Mononuclear cell (primary cell): ENCODE measurements around the gene PTAFR. TPM values are rescaled to one million over a fixed set of nuclear protein-coding genes. Genes with fewer than 3 reads are reported as not detected.

Experiments
- H3K27me3 ChIP-seq: 2 replicates; pipeline ENCODE4 v1.6.0; 2011; ENCODE audit warnings: low read length, control low read depth; ENCODE audit not compliant: insufficient read depth
- H3K4me1 ChIP-seq: 2 replicates; pipeline ENCODE4 v1.5.1; 2011; ENCODE audit warnings: mild to moderate bottlenecking, low read length, control low read depth; ENCODE audit not compliant: insufficient read depth
- H3K4me3 ChIP-seq: 2 replicates; pipeline ENCODE4 v1.5.1; 2011; ENCODE audit warnings: mild to moderate bottlenecking, low read length, moderate library complexity
- H3K9me3 ChIP-seq: 2 replicates; pipeline ENCODE4 v1.5.1; 2011; ENCODE audit warnings: low read depth, mild to moderate bottlenecking, control low read depth, low read length
- total RNA-seq: library from RNA; depleted of rRNA; stranded (reverse); fragments of >200 nt; gene quantifications from one replicate; pipeline ENCODE4 v1.2.3, GENCODE V29; 2012

Gene PTAFR
- total RNA-seq, 1 donor = 16.3 TPM

- Histone ChIP-seq H3K4me1 (peaks cover 80% of the 10 kb centered on the region), H3K27me3 (no peaks in the 10 kb centered on the region), H3K4me3 (no peak overlapping the region), H3K9me3 (no peaks in the 10 kb centered on the region)
These were observed 15.7 kb downstream of the PTAFR start for GRCh38 chr1:28160782-28161266.

- H3K4me1 ChIP-seq = peaks cover 90% of the 10 kb centered on the region
- H3K9me3 ChIP-seq = no peaks in the 10 kb centered on the region
- H3K27me3 ChIP-seq = no peaks in the 10 kb centered on the region
- H3K4me3 ChIP-seq = no peak overlapping the region
These were observed 16.8 kb downstream of the PTAFR start for GRCh38 chr1:28159680-28160079.

DNA sequence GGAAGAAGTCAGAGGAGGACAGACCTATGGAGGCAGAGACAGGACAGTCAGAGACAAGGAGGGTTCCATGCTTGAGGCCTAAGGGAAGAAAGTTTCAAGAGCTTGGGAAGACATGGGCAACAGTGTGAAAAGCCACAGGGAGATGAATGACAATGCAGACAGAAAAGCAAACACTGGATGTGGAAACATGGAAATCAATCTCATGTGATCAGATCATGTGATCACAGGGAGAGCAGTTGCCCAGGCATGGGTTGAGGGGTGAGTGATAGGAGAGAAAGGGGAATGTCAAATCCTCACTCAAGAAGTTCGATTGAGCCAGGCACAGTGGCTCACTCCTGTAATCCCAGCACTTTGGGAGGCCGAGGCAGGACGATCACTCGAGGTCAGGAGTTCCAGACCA is 17.2 kb downstream of the PTAFR start:
- no peaks in the 10 kb centered on the region for H3K9me3 ChIP-seq
- H3K27me3 ChIP-seq = no peaks in the 10 kb centered on the region
- H3K4me3 ChIP-seq = no peak overlapping the region
- H3K4me1 ChIP-seq = peaks cover 90% of the 10 kb centered on the region

- Histone ChIP-seq H3K4me3 (no peak overlapping the region), H3K9me3 (no peaks in the 10 kb centered on the region), H3K27me3 (no peaks in the 10 kb centered on the region), H3K4me1 (peaks cover 98% of the 10 kb centered on the region)
These were observed 18.6 kb downstream of the PTAFR start for GRCh38 chr1:28157894-28158293.

- H3K4me1 ChIP-seq = peaks cover 92% of the 10 kb centered on the region
- no peaks in the 10 kb centered on the region for H3K27me3 ChIP-seq
- H3K4me3 ChIP-seq = no peak overlapping the region
- no peaks in the 10 kb centered on the region for H3K9me3 ChIP-seq
These were observed 19.7 kb downstream of the PTAFR start for GRCh38 chr1:28156821-28157220.

DNA sequence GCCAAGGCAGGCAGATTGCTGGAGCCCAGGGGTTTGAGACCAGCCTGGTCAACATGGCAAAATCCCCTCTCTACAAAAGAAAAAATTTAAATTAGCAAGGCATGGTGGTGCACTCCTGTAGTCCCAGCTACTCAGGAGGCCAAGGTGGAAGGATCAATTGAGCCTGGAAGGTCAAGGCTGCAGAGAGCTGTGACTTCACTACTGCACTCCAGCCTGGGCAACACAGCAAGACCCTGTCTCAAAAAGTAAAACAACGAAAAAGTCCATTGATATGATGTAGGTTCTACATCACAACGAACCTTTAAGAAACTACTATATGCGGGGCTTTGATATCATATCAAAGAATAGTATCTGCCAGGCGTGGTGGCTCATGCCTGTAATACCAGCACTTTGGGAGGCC is 20.9 kb downstream of the PTAFR start:
- H3K4me3 ChIP-seq = no peak overlapping the region
- H3K27me3 ChIP-seq = no peaks in the 10 kb centered on the region
- no peaks in the 10 kb centered on the region for H3K9me3 ChIP-seq
- peaks cover 80% of the 10 kb centered on the region for H3K4me1 ChIP-seq

- Histone ChIP-seq H3K4me1 (peaks cover 66% of the 10 kb centered on the region), H3K9me3 (no peaks in the 10 kb centered on the region), H3K4me3 (no peak overlapping the region)
These were observed 22.4 kb downstream of the PTAFR start for GRCh38 chr1:28154078-28154594.

GRCh38 chr1:28150125-28150780 is 26.2 kb downstream of the PTAFR start:
- H3K27me3 ChIP-seq = no peaks in the 10 kb centered on the region
- H3K4me3 ChIP-seq = no peak overlapping the region
- no peaks in the 10 kb centered on the region for H3K9me3 ChIP-seq
- peaks cover 44% of the 10 kb centered on the region for H3K4me1 ChIP-seq

More at GRCh38 chr1:28154078-28154594, 22.4 kb downstream of the PTAFR start:
- H3K27me3 ChIP-seq = no peaks in the 10 kb centered on the region

DNA sequence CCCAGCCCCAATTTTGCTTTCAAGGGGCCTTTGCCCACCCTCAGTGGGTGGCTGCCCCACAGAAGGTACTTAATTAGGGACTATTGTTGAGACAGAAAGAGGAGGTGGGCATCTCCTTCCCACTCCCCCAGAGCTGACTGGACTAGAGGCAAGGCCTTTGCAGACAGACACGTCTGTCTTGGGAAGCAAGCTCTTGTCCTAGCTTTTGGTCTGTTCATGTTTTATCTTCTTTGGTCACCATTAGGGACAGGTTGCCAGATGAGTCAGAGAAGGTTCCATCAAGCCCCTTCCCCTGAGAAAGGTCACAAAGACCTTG is 27.7 kb downstream of the PTAFR start:
- no peaks in the 10 kb centered on the region for H3K9me3 ChIP-seq
- no peaks in the 10 kb centered on the region for H3K27me3 ChIP-seq
- H3K4me1 ChIP-seq = peaks cover 41% of the 10 kb centered on the region
- no peak overlapping the region for H3K4me3 ChIP-seq

GRCh38 chr1:28147264-28148094 is 29.0 kb downstream of the PTAFR start:
- Histone ChIP-seq H3K4me1 (peaks cover 36% of the 10 kb centered on the region), H3K27me3 (no peaks in the 10 kb centered on the region), H3K9me3 (no peaks in the 10 kb centered on the region), H3K4me3 (no peak overlapping the region)

- Histone ChIP-seq H3K4me1 (peaks cover 35% of the 10 kb centered on the region), H3K27me3 (no peaks in the 10 kb centered on the region), H3K4me3 (no peak overlapping the region)
These were observed 30.8 kb downstream of the PTAFR start for GRCh38 chr1:28145728-28146127.

GRCh38 chr1:28144203-28145135 is 32.0 kb downstream of the PTAFR start:
- no peak overlapping the region for H3K4me3 ChIP-seq
- no peaks in the 10 kb centered on the region for H3K27me3 ChIP-seq
- no peaks in the 10 kb centered on the region for H3K9me3 ChIP-seq
- H3K4me1 ChIP-seq = peaks cover 48% of the 10 kb centered on the region

More at GRCh38 chr1:28145728-28146127, 30.8 kb downstream of the PTAFR start:
- no peaks in the 10 kb centered on the region for H3K9me3 ChIP-seq

- Histone ChIP-seq H3K27me3 (no peaks in the 10 kb centered on the region), H3K9me3 (no peaks in the 10 kb centered on the region), H3K4me3 (no peak overlapping the region), H3K4me1 (peaks cover 54% of the 10 kb centered on the region)
These were observed 32.8 kb downstream of the PTAFR start for GRCh38 chr1:28143496-28144202.

DNA sequence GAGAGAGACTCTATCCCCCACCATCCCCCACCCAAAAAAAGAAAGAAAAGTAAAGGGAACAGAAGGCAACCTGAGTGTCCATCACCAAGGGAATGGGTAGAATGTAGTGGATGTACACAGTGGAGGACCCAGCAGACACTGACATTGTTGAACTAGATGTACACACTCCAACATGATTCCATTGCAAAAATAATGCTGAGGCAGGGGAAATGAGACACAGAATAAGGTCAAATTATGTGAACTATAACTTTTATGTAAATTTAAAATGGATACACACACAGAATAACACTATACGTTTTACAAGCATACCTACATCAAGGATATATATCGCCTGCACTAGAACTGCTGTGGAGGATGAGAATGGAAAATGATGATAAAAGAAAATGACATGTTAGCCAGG is 34.8 kb downstream of the PTAFR start:
- no peaks in the 10 kb centered on the region for H3K27me3 ChIP-seq
- H3K9me3 ChIP-seq = no peaks in the 10 kb centered on the region
- no peak overlapping the region for H3K4me3 ChIP-seq
- peaks cover 64% of the 10 kb centered on the region for H3K4me1 ChIP-seq
